GM19455 (cell line): ENCODE measurements around the gene SMTN.

Source experiments
- ATAC-seq: cut with Tn5 transposase; IDR thresholded peaks from one replicate; pipeline ENCODE4 v1.9.1; 2021; ENCODE audit not compliant: unreplicated experiment

The SMTN gene

GRCh38 chr22:31125521-31126117, 44.5 kb downstream of the SMTN start:
- no peak for ATAC-seq

GRCh38 chr22:31126128-31126868, 45.2 kb downstream of the SMTN start:
- no peak for ATAC-seq

- no peak for ATAC-seq
Measured at GRCh38 chr22:31126869-31127175, 45.7 kb downstream of the SMTN start.

- ATAC-seq = no peak
Measured at GRCh38 chr22:31127181-31127772, 46.2 kb downstream of the SMTN start.

- no peak for ATAC-seq
Measured at GRCh38 chr22:31128156-31128555, 47.0 kb downstream of the SMTN start.

- no peak for ATAC-seq
Measured at GRCh38 chr22:31130873-31131272, 49.8 kb downstream of the SMTN start.

- no peak for ATAC-seq
Measured at GRCh38 chr22:31133911-31134310, 52.8 kb downstream of the SMTN start.

GRCh38 chr22:31134688-31135087, 53.6 kb downstream of the SMTN start:
- ATAC-seq = no peak

- ATAC-seq = no peak
Measured at GRCh38 chr22:31135706-31136105, 54.6 kb downstream of the SMTN start.

GRCh38 chr22:31136155-31136554, 55.0 kb downstream of the SMTN start:
- ATAC-seq = no peak

GRCh38 chr22:31136711-31137110, 55.6 kb downstream of the SMTN start:
- no peak for ATAC-seq

- no peak for ATAC-seq
Measured at GRCh38 chr22:31137721-31138120, 56.6 kb downstream of the SMTN start.

GRCh38 chr22:31138126-31138525, 57.0 kb downstream of the SMTN start:
- no peak for ATAC-seq

- no peak for ATAC-seq
Measured at GRCh38 chr22:31139066-31139465, 57.9 kb downstream of the SMTN start.

GRCh38 chr22:31139866-31140716, 59.0 kb downstream of the SMTN start, which contains the start of gene PLA2G3:
Gene PLA2G3, minus strand, starts transcription at chr22:31140508. Its CDS starts 154 bp downstream, at chr22:31140354.
- ATAC-seq = no peak

- ATAC-seq = no peak
Measured at GRCh38 chr22:31140746-31141145, 59.6 kb downstream of the SMTN start.

GRCh38 chr22:31141551-31141950, 60.4 kb downstream of the SMTN start:
- ATAC-seq = no peak

GRCh38 chr22:31142285-31142684, 61.2 kb downstream of the SMTN start:
- ATAC-seq = no peak

GRCh38 chr22:31143038-31143437, 61.9 kb downstream of the SMTN start:
- ATAC-seq = no peak

- ATAC-seq = no peak
Measured at GRCh38 chr22:31143537-31143936, 62.4 kb downstream of the SMTN start.

- ATAC-seq = no peak
Measured at GRCh38 chr22:31144223-31144622, 63.1 kb downstream of the SMTN start.

GRCh38 chr22:31148488-31148887, 67.4 kb downstream of the SMTN start:
- no peak for ATAC-seq
